GM10248 (cell line): ENCODE results near the gene MAML2.

Experiments used
- CTCF ChIA-PET: fragments of 300-600 bp; sonication (Branson Sonifier 250); formaldehyde crosslinking; extraction: SDS; loops from one replicate; lab custom pipeline; 2021; ENCODE audit warnings: antibody characterized with exemption; lab: Yijun Ruan, JAX
- POLR2A ChIA-PET: fragments of 350-650 bp; sonication (Branson Sonifier 250); formaldehyde crosslinking; extraction: SDS; loops from one replicate; lab custom pipeline; 2020; ENCODE audit warnings: antibody characterized with exemption; lab: Yijun Ruan, JAX
- DNase-seq: peaks from one replicate; pipeline ENCODE4 v3.0.0; 2012; ENCODE audit errors: extremely low spot score
- CTCF ChIP-seq: IDR thresholded peaks from 2 replicates; pipeline ENCODE4 v1.5.1; 2012; ENCODE audit warnings: mild to moderate bottlenecking, low read depth; ENCODE audit errors: extremely low read depth, missing control alignments, control extremely low read depth

Gene MAML2

GRCh38 chr11:95926726-95927125 is 416.3 kb downstream of the MAML2 start:
- ChIA-PET POLR2A (no interaction called here), CTCF (no interaction called here)
- no peak for TF ChIP-seq CTCF
- no peak for DNase-seq
